HepG2 (cell line): ENCODE measurements around the gene SMURF1. TPM values are rescaled to one million over a fixed set of nuclear protein-coding genes. Genes with fewer than 3 reads are reported as not detected.

Experiments
- ATAC-seq: fragments of 200-7000 bp; cut with Tn5 transposase; 3 replicates; pipeline ENCODE4 v1.9.1; 2020; ENCODE audit warnings: mild to moderate bottlenecking, moderate library complexity
- BruUV-seq: library from RNA; stranded (reverse); fragments of 400-500 nt; replicated peaks from 2 replicates; lab custom pipeline; 2021; lab: Mats Ljungman, UMichigan
- CTCF ChIA-PET: fragments of 300-600 bp; formaldehyde crosslinking; extraction: SDS; loops from one replicate; lab custom pipeline; 2021; ENCODE audit warnings: low total read pairs, inconsistent platforms, low intra/inter-chr PET ratio; lab: Yijun Ruan, JAX
- POLR2A ChIA-PET: fragments of 350-600 bp; sonication (Branson Sonifier 250); formaldehyde crosslinking; loops from one replicate; lab custom pipeline; 2020; ENCODE audit warnings: antibody characterized with exemption, inconsistent platforms; lab: Yijun Ruan, JAX
- DNase-seq: peaks from one replicate; pipeline ENCODE4 v3.0.0-alpha.2; 2015; ENCODE audit warnings: low spot score
- FAIRE-seq: peaks from 3 replicates; lab custom pipeline; 2011; peaks lifted over from hg19 to GRCh38; lab: Jason Lieb, UNC
- H2AFZ ChIP-seq: one replicate; pipeline ENCODE4 v1.6.1; 2011; ENCODE audit warnings: low read length, inconsistent platforms
- H3K27ac ChIP-seq: fragments of 300-600 bp; 3 replicates; pipeline ENCODE4 v1.8.0; 2011; ENCODE audit warnings: mixed run types, mild to moderate bottlenecking, mixed read lengths, low read length, inconsistent platforms; ENCODE audit not compliant: insufficient read depth; ENCODE audit errors: extremely low read length
- H3K27me3 ChIP-seq, 2 experiments: fragments of 200-600 bp in 1 of 2; 2 replicates in 1 of 2; 3 replicates in 1 of 2; pipeline versions ENCODE4 v1.6.0 to v1.8.0; 2011; ENCODE audit warnings: low read length in 2 of 2, mild to moderate bottlenecking in 2 of 2, moderate library complexity in 2 of 2, inconsistent platforms in 1 of 2; ENCODE audit not compliant: insufficient read depth in 2 of 2, control insufficient read depth in 1 of 2
- H3K36me3 ChIP-seq, 2 experiments: fragments of 200-600 bp in 1 of 2; replicated peaks in 1 of 2; 2 replicates in 1 of 2; 3 replicates in 1 of 2; pipeline versions ENCODE4 v1.5.1 to v1.8.0; 2011; ENCODE audit warnings: low read length in 2 of 2, inconsistent platforms in 1 of 2; ENCODE audit not compliant: insufficient read depth in 2 of 2, control insufficient read depth in 1 of 2
- H3K4me1 ChIP-seq: 2 replicates; pipeline ENCODE4 v1.5.1; 2012; ENCODE audit warnings: low read length, inconsistent platforms; ENCODE audit not compliant: insufficient read depth
- H3K4me2 ChIP-seq: 2 replicates; pipeline ENCODE4 v1.6.0; 2011; ENCODE audit warnings: low read depth, low read length, inconsistent platforms
- H3K4me3 ChIP-seq, 3 experiments: fragments of 200-600 bp in 1 of 3; sonication (generic), shearing (Covaris generic) in 1 of 3; replicated peaks in 1 of 3; 2 replicates each; pipeline ENCODE4 v1.5.1; 2011 to 2016; ENCODE audit warnings: low read length in 3 of 3, inconsistent platforms in 2 of 3, low read depth in 2 of 3, mild to moderate bottlenecking in 2 of 3, control low read depth in 1 of 3, mixed read lengths in 1 of 3; ENCODE audit not compliant: insufficient read depth in 1 of 3
- H3K79me2 ChIP-seq: one replicate; pipeline ENCODE4 v1.6.1; 2011; ENCODE audit warnings: low read length, inconsistent platforms; ENCODE audit not compliant: insufficient read depth
- H3K9ac ChIP-seq: 2 replicates; pipeline ENCODE4 v1.6.0; 2011; ENCODE audit warnings: mild to moderate bottlenecking, low read depth, low read length, inconsistent platforms; ENCODE audit not compliant: insufficient read depth
- H3K9me3 ChIP-seq: 2 replicates; pipeline ENCODE4 v1.5.1; 2012; ENCODE audit warnings: mild to moderate bottlenecking, low read length
- H4K20me1 ChIP-seq: 2 replicates; pipeline ENCODE4 v1.6.0; 2011; ENCODE audit warnings: inconsistent platforms, mild to moderate bottlenecking, low read length, moderate library complexity; ENCODE audit not compliant: insufficient read depth
- HDAC1 ChIP-seq: sonication (generic); formaldehyde crosslinking; IDR thresholded peaks from 2 replicates; pipeline ENCODE4 v1.5.1; 2020; ENCODE audit warnings: mild to moderate bottlenecking, missing genetic modification reagents
- KMT2A ChIP-seq: sonication (generic); formaldehyde crosslinking; IDR thresholded peaks from 2 replicates; pipeline ENCODE4 v1.4.0; 2020; ENCODE audit warnings: missing genetic modification reagents
- NR0B2 ChIP-seq: sonication (generic); formaldehyde crosslinking; IDR thresholded peaks from 2 replicates; pipeline ENCODE4 v1.4.0; 2020; ENCODE audit warnings: mild to moderate bottlenecking, missing genetic modification reagents
- PAWR ChIP-seq: sonication (generic); formaldehyde crosslinking; IDR thresholded peaks from 2 replicates; pipeline ENCODE4 v1.4.0; 2020; ENCODE audit warnings: missing genetic modification reagents, mild to moderate bottlenecking, borderline replicate concordance
- PRDM10 ChIP-seq: sonication (generic); formaldehyde crosslinking; IDR thresholded peaks from 2 replicates; pipeline ENCODE4 v1.4.0; 2020; ENCODE audit warnings: low read depth, missing genetic modification reagents
- SKIL ChIP-seq: sonication (generic); formaldehyde crosslinking; IDR thresholded peaks from 2 replicates; pipeline ENCODE4 v1.8.0; 2022; ENCODE audit warnings: missing genetic modification reagents, mild to moderate bottlenecking, moderate library complexity, borderline replicate concordance
- ZBTB39 ChIP-seq: sonication (generic); formaldehyde crosslinking; IDR thresholded peaks from 2 replicates; pipeline ENCODE4 v1.5.0; 2020; ENCODE audit warnings: missing genetic modification reagents
- ZNF563 ChIP-seq: sonication (generic); formaldehyde crosslinking; IDR thresholded peaks from 2 replicates; pipeline ENCODE4 v1.8.0; 2022; ENCODE audit warnings: mild to moderate bottlenecking, moderate library complexity, missing genetic modification reagents
- ZNF713 ChIP-seq: sonication (generic); formaldehyde crosslinking; IDR thresholded peaks from 2 replicates; pipeline ENCODE4 v1.4.0; 2020; ENCODE audit warnings: mild to moderate bottlenecking, missing genetic modification reagents
- WGBS: methylation state at CpG from one replicate; pipeline ENCODE4 v1.1.6; 2017; ENCODE audit warnings: low lambda C conversion rate; 5-methylcytosine and 5-hydroxymethylcytosine counted together
- in situ Hi-C: cut with HindIII; loops from 2 replicates; pipeline ENCODE4 v1.10.0; 2017; ENCODE audit warnings: low pct_unique_long_range_greater_than_20kb; ENCODE audit not compliant: extremely low pct_ligation_motif_present
- intact Hi-C: fragments of 100-400 bp; cut with micrococcal nuclease; formaldehyde crosslinking; loops from one replicate; pipeline ENCODE4 v1.10.0; 2022; ENCODE audit not compliant: unreplicated experiment
- polyA plus RNA-seq, 8 experiments: library from polyadenylated mRNA; depleted of rRNA in 3 of 8; stranded (reverse) in 7 of 8; unstranded in 1 of 8; fragments of >200 nt; fragmentation: Illumina TruSeq in 4 of 8; extraction: Trizol in 4 of 8; gene quantifications; 2 replicates each; pipeline versions ENCODE4 v1.2.1 to v1.2.3, GENCODE V29; 2011 to 2016; ENCODE audit warnings: low read depth in 4 of 8, missing spikeins in 1 of 8, mixed read lengths in 1 of 8; ENCODE audit not compliant: insufficient read depth in 1 of 8
- total RNA-seq, 5 experiments: library from RNA; depleted of rRNA; stranded (reverse); fragments of >200 nt; fragmentation: Illumina TruSeq; extraction: Trizol; gene quantifications; 2 replicates each; pipeline ENCODE4 v1.2.3, GENCODE V29; 2016; ENCODE audit warnings: low read depth in 1 of 5

The SMURF1 gene
- total and polyA plus RNA-seq, 2 of the 13 experiments (the other 11 are each of a cell fraction or from before 2014, with no cell fraction given): 8.3 to 11.1 TPM

- DNase-seq (no peak), FAIRE-seq (no peak), ATAC-seq (no peak)
- Histone ChIP-seq H4K20me1 (no peaks in the 10 kb centered on the region), H3K9ac (no peak overlapping the region), H3K27ac (no peak overlapping the region), H3K36me3 (peaks cover 34 to 87% of the 10 kb centered on the region in 2 experiments), H3K4me3 (no peak overlapping the region), H3K4me1 (no peaks in the 10 kb centered on the region), H2AFZ (no peak overlapping the region), H3K9me3 (no peaks in the 10 kb centered on the region), H3K4me2 (no peak overlapping the region), H3K79me2 (no peaks in the 10 kb centered on the region), H3K27me3 (no peaks in the 10 kb centered on the region)
- BruUV-seq: no TSS peak
- in situ Hi-C loops: no loop called here
- TF ChIP-seq HDAC1 (CRISPR knock-in tag) (no peak), PRDM10 (CRISPR knock-in tag) (no peak), NR0B2 (CRISPR knock-in tag) (no peak)
- POLR2A ChIA-PET: interaction anchor here (0.6 kb wide), 1 partner anchor 231 kb away, joined by 4 read pairs; no protein-coding TSS in a partner anchor
- intact Hi-C loops: no loop called here
- CTCF ChIA-PET: no interaction called here
- WGBS: 98% methylated on average over 10 of the region's 23 CpGs
These were observed 162.2 kb downstream of the SMURF1 start for GRCh38 chr7:98981701-98982100.

GRCh38 chr7:98978672-98979071 lies 165.2 kb downstream of the SMURF1 start:
- Histone ChIP-seq H3K4me3 (no peak overlapping the region), H3K4me1 (no peaks in the 10 kb centered on the region), H3K36me3 (peaks cover 35 to 88% of the 10 kb centered on the region in 2 experiments), H3K27ac (no peak overlapping the region), H3K9ac (no peak overlapping the region), H3K27me3 (no peaks in the 10 kb centered on the region), H3K9me3 (no peaks in the 10 kb centered on the region), H3K79me2 (no peaks in the 10 kb centered on the region), H3K4me2 (no peak overlapping the region), H2AFZ (no peak overlapping the region), H4K20me1 (no peaks in the 10 kb centered on the region)
- CTCF ChIA-PET: no interaction called here
- POLR2A ChIA-PET: no interaction called here
- intact Hi-C loops: no loop called here
- DNase-seq (no peak), ATAC-seq (no peak), FAIRE-seq (no peak)
- 98% methylated on average over 9 of the region's 9 CpGs for whole genome bisulfite sequencing
- BruUV-seq: no TSS peak
- in situ Hi-C loops: no loop called here
- TF ChIP-seq SKIL: no peak
- no peak for TF ChIP-seq ZNF563 (CRISPR knock-in tag)
- TF ChIP-seq PAWR (CRISPR knock-in tag): no peak
- TF ChIP-seq ZNF713: no peak
- no peak for TF ChIP-seq KMT2A
- TF ChIP-seq ZBTB39 (CRISPR knock-in tag): no peak
